22Rv1 (cell line): ENCODE data around the gene STAC3.

ENCODE experiments used
- CTCF ChIP-seq: fragments of 450-650 bp; IDR thresholded peaks from 2 replicates; pipeline ENCODE4 v1.5.1; 2017; ENCODE audit warnings: mild to moderate bottlenecking
- ZFX ChIP-seq: fragments of 450-650 bp; IDR thresholded peaks from 2 replicates; pipeline ENCODE4 v1.6.1; 2017; ENCODE audit warnings: antibody characterized with exemption, borderline replicate concordance

- TF ChIP-seq CTCF, result no peak
- TF ChIP-seq ZFX, result no peak
Measured at GRCh38 chr12:57273516-57273915, 22.5 kb upstream of the STAC3 start.
